Measurements from ENCODE around the gene ICAM5.
A peak's percentile ranks its signal among the peaks of the same experiment; 100 is the strongest.
"Not testable (repeated sequence)": the region's sequence is repeated elsewhere in the genome, so short reads cannot be mapped to it uniquely, and the experiment has no call there.

Gene ICAM5

DNA sequence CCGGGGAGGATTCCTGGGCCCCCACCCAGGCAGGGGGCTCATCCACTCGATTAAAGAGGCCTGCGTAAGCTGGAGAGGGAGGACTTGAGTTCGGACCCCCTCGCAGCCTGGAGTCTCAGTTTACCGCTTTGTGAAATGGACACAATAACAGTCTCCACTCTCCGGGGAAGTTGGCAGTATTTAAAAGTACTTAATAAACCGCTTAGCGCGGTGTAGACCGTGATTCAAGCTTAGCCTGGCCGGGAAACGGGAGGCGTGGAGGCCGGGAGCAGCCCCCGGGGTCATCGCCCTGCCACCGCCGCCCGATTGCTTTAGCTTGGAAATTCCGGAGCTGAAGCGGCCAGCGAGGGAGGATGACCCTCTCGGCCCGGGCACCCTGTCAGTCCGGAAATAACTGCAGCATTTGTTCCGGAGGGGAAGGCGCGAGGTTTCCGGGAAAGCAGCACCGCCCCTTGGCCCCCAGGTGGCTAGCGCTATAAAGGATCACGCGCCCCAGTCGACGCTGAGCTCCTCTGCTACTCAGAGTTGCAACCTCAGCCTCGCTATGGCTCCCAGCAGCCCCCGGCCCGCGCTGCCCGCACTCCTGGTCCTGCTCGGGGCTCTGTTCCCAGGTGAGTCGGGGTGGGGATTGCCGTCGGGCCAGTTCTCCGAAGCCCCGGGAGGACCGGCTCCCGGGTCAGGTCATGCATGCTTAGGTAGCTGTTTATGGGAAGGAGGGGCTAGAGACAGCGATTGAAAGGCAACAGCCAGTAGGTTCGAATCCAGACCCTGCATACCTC is 18.9 kb upstream of the ICAM5 start, which contains the start of gene ICAM1:
ICAM1 (plus strand) TSS at position 505 of the 779 bp plus-strand sequence; CDS start at position 545, 40 bp downstream.
- DNase-seq (ENCODE audit: low spot score), result peak; percentile 84

DNA sequence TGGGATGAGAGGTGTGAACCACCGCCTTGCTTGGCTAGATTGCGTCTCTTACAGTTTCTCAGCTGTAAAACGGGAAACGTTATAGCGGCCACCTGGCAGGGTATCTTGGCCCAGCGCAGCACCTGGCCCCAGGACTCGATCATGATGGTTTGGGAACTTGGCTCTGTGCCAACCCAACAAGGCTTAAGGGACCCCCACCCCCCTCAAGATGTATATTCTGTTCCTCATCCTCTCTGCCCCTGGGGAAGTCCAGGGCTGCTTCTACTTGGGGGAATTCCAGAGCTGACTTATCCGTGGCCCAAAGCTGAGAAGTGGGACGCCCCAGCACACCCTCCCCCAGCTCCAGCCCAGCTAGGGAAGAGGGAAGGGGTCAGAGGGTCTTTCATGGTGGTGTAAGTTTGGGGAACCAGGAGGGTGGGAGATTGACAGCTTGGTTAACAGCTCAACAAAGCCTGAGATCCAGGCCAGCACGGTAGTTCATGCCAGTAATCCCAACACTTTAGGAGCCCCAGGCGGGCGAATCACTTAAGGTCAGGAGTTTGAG is 18.1 kb upstream of the ICAM5 start:
- DNase-seq (ENCODE audit: low spot score), result no peak

DNA sequence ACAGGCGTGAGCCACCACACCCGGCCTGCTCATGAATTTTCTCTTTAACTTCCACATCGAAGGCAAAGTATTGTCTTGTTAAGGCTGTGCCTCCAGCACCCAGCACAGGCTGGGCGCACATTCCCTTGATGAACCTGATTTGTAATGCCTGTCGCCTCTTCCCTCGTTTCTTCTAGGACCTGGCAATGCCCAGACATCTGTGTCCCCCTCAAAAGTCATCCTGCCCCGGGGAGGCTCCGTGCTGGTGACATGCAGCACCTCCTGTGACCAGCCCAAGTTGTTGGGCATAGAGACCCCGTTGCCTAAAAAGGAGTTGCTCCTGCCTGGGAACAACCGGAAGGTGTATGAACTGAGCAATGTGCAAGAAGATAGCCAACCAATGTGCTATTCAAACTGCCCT is 15.2 kb upstream of the ICAM5 start:
- no peak for DNase-seq (ENCODE audit: low spot score)

DNA sequence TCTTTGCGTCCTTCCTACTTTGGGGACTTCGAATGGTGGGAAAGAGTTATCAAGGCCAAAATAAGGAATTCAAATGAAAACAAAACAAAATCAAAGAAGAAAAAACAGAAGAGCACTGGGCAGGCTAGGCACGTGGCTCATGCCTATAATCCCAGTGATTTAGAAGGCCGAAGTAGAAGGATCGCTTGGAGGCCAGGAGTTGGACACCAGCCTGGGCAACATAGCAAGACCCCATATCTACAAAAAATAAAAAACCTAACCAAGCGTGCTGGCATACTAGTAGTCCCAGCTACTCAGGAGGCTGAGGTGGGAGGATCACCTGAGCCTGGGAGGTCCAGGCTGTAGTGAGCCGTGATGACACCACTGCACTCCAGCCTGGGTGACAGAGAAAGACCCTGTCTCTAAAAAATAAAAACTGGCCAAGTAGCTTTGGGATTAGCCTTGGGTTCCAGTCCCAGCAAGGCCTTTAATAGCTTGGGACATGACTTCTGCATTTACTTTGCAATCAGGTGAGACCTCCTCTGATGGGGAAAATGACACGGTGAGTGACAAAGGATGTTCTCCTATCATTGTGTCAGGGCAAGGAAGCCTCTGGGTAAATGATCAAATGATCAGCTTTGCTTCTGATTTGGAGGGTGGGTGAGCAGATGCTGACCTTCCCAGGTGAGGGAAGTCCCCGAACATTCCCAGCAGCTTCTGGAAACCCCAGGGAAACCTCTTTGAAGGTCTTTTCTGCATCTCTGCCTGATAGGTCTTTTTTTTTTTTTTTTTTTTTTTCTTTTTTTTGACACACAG is 11.8 kb upstream of the ICAM5 start:
- DNase-seq (ENCODE audit: low spot score), result no peak

DNA sequence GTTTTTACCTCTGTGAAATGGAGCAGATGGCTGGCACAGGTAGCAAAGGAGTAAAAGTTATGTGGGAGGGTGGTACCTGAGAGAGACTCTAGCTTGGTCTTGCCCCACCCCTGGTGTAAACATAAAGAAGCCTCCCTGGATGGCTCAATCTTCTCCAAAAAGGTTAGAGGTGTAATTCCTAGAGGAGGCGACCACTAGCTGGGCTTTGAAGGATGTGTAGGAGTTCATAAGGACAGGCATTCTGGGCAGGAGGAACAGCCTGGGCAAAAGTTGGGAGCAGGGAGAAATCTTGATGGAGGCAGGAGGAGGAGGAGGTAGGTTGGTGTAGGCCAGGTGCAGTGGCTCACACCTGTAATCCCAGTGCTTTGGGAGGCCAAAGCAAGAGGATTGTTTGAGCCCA is 10.8 kb upstream of the ICAM5 start:
- DNase-seq (ENCODE audit: low spot score), result no peak

DNA sequence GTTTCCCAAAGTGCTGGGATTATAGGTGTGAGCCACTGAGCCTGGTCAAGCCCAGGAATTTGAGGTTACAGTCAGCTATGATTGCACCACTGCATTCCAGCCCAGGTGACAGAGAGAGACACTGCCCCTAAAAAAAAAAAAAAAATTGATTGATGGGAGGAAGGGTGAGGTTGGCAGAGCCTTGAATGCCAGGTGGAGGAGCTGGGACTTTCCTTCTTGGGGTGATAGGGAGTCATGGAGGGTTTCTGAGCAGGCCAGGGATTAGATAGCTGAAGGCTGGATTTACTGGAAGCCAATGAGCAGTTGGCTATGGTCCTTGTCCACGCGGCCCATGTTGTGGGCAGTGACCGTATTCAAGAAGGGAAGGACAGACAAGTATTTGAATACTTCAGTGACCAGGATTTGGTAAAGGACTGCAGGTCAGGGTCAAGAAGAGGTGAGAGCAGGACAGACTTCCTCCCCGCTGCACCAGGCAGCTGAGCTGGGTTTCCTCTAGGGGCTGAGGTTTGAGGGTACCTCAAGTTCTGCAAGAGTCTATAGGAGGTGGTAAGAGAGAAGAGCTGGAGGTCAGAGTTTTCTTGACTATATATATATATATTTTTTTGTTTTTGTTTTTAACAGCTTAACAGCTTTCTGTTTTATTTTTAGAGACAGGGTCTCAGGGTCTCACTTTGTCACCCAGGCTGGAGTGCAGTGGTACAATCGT is 9.9 kb upstream of the ICAM5 start:
- DNase-seq (ENCODE audit: low spot score), result no peak

DNA sequence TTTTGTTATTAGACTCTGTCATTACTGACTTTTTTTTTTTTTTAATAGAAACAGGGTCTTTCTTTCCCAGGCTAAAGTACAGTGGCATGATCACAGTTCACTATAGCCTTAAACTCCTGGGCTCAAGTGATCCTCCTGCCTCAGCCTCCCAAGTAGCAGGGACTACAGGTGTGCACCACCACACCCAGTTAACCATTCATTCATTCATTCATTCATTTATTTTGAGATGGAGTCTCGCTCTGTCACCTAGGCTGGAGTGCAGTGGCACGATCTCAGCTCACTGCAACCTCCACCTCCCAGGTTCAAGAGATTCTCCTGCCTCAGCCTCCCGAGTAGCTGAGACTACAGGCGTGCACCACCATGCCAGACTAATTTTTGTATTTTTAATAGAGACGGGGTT is 7.7 kb upstream of the ICAM5 start:
- DNase-seq (ENCODE audit: low spot score), result not testable (repeated sequence)

DNA sequence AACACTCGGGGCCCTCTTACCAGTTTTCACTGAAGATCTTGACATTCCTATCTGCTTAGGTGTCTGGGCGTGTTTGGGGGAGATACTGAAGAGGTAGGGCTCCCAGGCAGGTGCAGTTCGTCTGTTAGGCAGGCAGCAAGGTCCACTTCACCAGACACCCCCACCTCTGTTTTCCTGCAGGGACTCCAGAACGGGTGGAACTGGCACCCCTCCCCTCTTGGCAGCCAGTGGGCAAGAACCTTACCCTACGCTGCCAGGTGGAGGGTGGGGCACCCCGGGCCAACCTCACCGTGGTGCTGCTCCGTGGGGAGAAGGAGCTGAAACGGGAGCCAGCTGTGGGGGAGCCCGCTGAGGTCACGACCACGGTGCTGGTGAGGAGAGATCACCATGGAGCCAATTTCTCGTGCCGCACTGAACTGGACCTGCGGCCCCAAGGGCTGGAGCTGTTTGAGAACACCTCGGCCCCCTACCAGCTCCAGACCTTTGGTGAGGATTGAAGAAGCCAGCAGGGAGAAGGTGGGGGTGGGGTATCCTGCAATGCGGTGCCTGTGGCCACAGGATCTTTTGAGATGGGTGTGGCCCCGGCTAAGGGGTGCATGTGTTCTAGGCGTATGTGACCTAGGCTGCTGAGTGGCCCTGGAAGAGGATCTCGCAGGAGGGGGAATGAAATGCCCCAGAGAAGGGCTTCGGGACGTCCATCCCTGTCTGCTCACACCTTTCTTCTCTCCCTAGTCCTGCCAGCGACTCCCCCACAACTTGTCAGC is 6.3 kb upstream of the ICAM5 start:
- no peak for DNase-seq (ENCODE audit: low spot score)

DNA sequence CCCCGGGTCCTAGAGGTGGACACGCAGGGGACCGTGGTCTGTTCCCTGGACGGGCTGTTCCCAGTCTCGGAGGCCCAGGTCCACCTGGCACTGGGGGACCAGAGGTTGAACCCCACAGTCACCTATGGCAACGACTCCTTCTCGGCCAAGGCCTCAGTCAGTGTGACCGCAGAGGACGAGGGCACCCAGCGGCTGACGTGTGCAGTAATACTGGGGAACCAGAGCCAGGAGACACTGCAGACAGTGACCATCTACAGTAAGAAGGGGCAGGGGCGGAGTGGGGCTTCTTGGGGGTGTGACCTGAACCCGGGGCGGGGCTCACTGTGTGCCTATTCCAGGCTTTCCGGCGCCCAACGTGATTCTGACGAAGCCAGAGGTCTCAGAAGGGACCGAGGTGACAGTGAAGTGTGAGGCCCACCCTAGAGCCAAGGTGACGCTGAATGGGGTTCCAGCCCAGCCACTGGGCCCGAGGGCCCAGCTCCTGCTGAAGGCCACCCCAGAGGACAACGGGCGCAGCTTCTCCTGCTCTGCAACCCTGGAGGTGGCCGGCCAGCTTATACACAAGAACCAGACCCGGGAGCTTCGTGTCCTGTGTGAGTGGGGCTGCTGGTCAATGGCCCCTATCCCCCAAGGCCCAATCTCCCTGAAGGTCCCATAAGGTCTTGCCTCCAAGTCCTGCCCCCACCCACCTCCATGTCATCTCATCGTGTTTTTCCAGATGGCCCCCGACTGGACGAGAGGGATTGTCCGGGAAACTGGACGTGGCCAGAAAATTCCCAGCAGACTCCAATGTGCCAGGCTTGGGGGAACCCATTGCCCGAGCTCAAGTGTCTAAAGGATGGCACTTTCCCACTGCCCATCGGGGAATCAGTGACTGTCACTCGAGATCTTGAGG is 5.4 kb upstream of the ICAM5 start:
- no peak for DNase-seq (ENCODE audit: low spot score)

DNA sequence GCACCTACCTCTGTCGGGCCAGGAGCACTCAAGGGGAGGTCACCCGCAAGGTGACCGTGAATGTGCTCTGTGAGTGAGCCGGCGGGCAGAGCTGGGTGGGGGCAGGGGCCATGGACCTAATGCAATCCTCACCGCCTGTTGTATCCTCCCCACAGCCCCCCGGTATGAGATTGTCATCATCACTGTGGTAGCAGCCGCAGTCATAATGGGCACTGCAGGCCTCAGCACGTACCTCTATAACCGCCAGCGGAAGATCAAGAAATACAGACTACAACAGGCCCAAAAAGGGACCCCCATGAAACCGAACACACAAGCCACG is 4.8 kb upstream of the ICAM5 start:
- DNase-seq (ENCODE audit: low spot score), result no peak

DNA sequence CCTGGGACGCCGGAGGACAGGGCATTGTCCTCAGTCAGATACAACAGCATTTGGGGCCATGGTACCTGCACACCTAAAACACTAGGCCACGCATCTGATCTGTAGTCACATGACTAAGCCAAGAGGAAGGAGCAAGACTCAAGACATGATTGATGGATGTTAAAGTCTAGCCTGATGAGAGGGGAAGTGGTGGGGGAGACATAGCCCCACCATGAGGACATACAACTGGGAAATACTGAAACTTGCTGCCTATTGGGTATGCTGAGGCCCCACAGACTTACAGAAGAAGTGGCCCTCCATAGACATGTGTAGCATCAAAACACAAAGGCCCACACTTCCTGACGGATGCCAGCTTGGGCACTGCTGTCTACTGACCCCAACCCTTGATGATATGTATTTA is 4.4 kb upstream of the ICAM5 start:
- no peak for DNase-seq (ENCODE audit: low spot score)

DNA sequence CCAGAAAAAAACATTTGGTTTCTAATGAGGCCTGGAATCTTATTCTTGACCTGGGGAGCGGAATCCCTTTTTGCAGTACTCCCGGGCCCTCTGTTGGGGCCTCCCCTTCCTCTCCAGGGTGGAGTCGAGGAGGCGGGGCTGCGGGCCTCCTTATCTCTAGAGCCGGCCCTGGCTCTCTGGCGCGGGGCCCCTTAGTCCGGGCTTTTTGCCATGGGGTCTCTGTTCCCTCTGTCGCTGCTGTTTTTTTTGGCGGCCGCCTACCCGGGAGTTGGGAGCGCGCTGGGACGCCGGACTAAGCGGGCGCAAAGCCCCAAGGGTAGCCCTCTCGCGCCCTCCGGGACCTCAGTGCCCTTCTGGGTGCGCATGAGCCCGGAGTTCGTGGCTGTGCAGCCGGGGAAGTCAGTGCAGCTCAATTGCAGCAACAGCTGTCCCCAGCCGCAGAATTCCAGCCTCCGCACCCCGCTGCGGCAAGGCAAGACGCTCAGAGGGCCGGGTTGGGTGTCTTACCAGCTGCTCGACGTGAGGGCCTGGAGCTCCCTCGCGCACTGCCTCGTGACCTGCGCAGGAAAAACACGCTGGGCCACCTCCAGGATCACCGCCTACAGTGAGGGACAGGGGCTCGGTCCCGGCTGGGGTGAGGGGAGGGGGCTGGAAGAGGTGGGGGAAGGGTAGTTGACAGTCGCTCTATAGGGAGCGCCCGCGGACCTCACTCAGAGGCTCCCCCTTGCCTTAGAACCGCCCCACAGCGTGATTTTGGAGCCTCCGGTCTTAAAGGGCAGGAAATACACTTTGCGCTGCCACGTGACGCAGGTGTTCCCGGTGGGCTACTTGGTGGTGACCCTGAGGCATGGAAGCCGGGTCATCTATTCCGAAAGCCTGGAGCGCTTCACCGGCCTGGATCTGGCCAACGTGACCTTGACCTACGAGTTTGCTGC is 2.7 kb upstream of the ICAM5 start, which contains the start of gene ICAM4:
ICAM4 (plus strand) TSS at position 153 of the 935 bp plus-strand sequence; CDS start at position 211, 58 bp downstream.
- DNase-seq (ENCODE audit: low spot score), result no peak

DNA sequence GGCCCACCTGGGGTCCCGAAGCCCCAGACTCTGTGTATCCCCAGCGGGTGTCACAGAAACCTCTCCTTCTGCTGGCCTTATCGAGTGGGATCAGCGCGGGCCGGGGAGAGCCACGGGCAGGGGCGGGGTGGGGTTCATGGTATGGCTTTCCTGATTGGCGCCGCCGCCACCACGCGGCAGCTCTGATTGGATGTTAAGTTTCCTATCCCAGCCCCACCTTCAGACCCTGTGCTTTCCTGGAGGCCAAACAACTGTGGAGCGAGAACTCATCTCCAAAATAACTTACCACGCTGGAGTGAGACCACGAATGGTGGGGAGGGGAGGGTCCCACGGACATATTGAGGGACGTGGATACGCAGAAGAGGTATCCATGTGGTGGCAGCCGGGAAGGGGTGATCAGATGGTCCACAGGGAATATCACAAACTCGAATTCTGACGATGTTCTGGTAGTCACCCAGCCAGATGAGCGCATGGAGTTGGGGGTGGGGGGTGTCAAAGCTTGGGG is 1.0 kb upstream of the ICAM5 start:
- no peak for DNase-seq (ENCODE audit: low spot score)

DNA sequence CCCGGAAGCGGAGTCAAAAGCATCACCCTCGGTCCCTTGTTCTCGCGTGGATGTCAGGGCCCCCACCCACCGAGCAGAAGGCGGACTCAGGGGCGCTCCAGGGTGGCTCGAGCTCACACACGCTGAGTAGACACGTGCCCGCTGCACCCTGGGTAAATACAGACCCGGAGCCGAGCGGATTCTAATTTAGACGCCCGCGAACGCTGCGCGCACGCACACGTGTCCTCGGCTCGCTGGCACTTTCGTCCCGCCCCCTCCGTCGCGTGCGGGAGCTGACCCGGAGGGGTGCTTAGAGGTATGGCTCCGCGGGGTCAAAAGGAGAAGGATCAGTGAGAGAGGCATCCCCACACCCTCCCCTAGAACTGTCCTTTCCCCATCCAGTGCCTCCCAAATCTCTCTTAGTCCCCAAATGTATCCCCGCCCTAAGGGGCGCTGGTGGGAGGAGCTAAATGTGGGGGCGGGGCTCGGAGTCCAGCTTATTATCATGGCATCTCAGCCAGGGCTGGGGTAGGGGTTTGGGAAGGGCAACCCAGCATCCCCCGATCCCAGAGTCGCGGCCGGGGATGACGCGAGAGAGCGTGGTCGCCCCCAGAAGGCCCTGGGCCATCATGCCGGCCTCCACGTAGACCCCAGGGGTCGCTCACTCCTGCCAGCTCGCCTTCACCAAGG is 451 bp upstream of the ICAM5 start:
- DNase-seq (ENCODE audit: low spot score), result no peak

DNA sequence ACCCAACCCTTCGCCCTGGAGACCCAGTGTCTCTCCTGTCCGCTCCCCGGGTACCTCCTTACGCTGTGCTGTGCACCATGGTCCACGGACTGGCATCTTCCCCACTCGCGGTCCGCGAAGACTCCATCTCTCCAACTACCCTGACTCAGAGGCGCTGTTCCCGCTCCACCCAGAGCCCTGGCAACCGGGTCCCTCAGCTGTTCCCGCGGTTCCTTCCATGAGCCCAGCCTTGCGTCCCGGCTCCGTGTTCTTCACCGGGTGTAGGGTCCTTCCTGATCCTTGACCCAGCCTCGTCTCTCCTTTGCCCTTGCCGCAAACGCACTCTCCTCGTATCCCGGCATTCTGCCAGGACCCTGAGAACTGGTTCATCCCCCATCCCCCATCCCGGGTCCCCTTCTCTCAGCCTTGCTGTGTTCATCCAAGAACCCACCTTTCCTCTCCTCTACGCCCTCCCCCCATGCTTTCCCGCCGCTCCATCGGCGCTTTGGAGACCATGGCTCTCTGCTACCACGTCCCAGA is 664 bp downstream of the ICAM5 start:
- DNase-seq (ENCODE audit: low spot score), result no peak

DNA sequence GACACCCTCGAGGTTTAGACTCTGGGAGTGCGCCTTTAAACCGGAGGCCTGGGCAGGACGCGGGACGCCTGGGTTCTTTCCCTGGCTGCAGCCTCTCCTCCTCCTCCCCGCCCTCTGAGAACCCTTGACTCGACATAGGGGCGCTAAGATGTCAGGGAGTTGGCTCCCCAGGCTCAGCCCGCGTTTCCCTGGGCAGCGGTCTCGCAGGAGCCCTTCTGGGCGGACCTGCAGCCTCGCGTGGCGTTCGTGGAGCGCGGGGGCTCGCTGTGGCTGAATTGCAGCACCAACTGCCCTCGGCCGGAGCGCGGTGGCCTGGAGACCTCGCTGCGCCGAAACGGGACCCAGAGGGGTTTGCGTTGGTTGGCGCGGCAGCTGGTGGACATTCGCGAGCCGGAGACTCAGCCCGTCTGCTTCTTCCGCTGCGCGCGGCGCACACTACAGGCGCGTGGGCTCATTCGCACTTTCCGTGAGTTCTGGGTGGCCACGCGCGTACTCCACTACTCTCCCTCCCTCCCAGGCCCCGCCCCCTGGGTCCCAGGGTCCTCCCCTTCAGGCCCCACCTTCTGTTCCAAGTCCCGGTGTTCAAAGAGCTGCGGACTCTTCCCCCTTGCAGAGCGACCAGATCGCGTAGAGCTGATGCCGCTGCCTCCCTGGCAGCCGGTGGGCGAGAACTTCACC is 1.3 kb downstream of the ICAM5 start:
- DNase-seq (ENCODE audit: low spot score), result no peak

DNA sequence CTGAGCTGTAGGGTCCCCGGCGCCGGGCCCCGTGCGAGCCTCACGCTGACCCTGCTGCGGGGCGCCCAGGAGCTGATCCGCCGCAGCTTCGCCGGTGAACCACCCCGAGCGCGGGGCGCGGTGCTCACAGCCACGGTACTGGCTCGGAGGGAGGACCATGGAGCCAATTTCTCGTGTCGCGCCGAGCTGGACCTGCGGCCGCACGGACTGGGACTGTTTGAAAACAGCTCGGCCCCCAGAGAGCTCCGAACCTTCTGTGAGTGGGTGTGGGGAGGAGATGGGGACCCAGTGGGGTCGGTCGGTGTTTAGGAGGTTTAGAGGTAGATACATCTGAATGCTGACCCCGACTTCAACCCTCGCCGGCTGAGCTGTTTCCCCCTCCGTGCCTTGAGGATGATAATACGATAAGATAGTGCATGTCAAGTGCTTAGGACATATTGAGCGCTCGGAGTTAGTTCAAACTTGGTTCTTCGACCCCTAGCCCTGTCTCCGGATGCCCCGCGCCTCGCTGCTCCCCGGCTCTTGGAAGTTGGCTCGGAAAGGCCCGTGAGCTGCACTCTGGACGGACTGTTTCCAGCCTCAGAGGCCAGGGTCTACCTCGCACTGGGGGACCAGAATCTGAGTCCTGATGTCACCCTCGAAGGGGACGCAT is 1.9 kb downstream of the ICAM5 start:
- no peak for DNase-seq (ENCODE audit: low spot score)
